GM03348 (cell line): ENCODE results near the gene MYOZ2.

Experiments used
- DNase-seq: peaks from one replicate; pipeline ENCODE4 v3.0.0; 2012; ENCODE audit warnings: low spot score

Gene MYOZ2

DNA sequence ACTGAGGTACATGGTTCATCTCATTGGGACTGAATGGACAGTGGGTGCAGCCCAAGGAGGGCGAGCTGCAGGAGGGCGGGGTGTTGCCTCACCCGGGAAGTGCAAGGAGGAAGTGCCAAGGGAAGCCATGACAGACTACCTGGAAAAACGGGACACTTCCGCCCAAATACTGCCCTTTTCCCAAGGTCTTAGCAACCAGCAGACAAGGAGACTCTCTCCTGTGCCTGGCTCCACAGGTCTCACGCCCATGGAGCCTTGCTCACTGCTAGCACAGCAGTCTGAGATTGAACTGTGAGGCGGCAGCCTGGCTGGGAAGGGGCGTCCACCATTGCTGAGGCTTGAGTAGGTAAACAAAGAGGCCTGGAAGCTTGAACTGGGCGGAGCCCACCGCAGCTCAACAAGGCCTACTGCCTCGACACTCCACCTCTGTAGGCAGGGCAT is 62.2 kb downstream of the MYOZ2 start:
- DNase-seq, result no peak

GRCh38 chr4:119204916-119205315 is 69.3 kb downstream of the MYOZ2 start:
- DNase-seq, result no peak

DNA sequence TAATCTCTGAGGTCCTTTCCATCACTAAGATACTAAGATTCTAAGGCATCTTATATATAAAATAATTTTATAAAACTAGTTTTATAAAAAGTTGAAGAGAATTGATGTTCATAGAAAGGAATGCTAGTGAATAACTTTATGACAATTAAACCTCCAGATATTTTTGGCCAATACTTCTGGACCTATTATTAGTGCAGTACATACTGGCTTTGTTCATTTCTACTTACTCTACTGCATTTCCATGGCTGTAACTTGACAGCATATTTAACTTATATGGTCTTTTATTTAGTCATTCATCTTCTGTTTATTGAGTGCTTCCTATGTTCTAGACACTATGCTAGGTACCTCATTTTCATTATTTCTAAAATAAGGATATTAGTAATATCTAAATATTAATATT is 70.1 kb downstream of the MYOZ2 start:
- DNase-seq, result no peak

GRCh38 chr4:119206178-119206577 is 70.5 kb downstream of the MYOZ2 start:
- DNase-seq, result no peak

GRCh38 chr4:119207051-119207450 is 71.4 kb downstream of the MYOZ2 start:
- DNase-seq, result peak; percentile 52

GRCh38 chr4:119209077-119209476 is 73.4 kb downstream of the MYOZ2 start:
- DNase-seq, result peak; percentile 65

GRCh38 chr4:119209586-119209985 is 74.0 kb downstream of the MYOZ2 start:
- no peak for DNase-seq

DNA sequence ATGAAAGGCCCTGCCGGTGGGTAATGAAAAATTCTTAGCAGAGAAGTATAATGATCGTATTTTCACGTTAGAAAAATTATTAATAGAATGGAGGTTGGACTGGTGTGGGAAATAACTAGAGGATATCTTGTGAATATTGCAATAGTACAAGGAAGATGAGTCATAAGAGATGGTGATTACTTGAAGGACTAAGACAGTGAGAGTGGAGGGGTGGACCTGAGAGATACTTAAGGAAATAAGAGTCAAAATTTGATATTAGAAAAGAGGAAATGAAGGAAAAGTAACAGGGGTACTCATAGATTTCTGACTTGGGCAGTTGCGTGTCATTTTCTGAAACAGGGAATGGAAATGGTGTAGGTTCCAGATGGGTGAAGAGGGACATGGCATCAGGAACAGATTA is 75.1 kb downstream of the MYOZ2 start:
- no peak for DNase-seq

DNA sequence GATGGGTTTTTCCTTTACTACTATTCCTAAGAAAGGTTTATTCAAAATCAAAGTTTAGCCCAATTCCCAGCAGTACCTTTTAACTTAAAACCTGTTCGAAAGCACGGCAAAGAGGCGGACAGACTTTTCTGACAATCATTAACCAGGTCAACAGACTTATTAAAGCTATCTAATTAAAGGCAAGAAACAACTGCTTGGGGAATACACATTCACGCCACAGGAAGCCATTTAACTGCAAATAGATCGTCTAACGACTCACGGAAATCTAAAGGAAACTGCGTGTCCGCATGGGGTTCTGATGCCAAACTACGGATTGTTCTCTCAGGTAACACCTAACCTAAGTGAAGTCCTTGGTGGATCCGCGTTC is 76.2 kb downstream of the MYOZ2 start:
- DNase-seq, result no peak

DNA sequence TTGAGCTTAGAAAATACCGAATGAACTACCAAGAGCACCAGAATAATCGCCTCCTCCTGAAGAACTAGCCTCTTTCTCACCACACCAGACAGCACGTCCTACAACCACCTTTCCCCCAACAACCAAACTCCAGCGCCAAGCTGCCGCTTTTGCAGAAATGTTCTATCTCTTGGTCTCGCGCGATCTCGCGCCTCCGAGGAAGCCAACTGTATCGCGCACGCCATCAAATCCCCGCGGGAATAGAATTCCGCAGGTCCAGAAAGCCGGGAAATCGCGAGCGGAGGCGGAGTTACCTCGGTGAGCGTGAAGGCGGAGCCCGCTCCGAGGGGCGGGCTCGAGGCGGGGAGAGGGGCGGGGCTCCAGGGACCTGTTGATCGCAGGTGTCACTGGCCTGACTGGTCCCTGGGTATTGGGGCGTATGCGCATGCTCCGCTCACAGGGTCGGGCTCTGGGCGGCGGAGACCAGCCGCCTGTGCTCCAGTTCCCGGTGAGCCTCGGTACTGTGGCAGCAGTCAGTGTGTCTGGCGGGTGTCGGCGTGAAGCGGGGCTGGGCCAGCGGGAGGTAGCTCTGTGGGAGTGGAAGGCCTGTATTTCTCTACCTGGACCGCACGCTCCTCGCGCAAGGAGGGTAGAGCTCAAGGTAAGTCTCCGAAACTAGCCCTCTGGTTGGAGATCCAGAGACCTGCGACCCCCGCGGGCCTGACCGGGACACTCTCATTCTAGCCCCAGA is 76.8 kb downstream of the MYOZ2 start, which contains the start of gene USP53:
TSS of gene USP53 (plus strand) at position 480 of the 730 bp plus-strand sequence. CDS start 27,047 bp downstream, outside the sequence.
- peak; percentile 96 for DNase-seq

DNA sequence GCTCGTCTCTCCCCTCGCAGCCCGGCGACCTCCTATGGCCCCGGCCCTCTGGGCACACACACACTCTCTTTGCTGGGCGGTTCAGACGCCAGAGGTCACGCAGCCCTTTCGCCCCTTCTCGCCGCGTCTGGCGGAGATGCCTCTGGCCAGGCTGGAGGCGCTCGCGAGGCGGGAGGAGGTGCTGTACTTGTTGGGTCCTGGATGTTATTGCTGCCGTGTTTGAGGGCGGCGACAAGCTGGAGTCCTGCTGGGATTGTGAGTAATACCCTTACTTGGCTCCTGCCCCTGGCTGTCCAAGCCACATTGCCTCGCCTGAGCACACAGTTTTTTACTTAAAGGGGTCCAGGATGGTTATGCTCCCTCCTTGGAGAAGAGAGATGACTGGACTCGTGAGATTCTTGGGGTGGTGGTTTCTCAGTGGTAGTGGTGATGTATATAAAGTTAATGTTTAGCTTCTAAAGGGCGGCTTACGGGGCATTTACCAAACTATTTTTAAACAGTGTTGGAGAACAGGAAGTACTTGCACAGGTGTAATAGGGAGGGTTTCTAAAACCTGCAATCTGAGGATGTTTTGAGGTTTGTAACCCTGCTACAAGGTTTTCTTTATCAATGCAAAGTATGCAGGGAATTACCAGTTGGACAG is 77.5 kb downstream of the MYOZ2 start:
- peak; percentile 89 for DNase-seq

GRCh38 chr4:119218093-119218492 is 82.5 kb downstream of the MYOZ2 start:
- DNase-seq, result no peak

GRCh38 chr4:119221412-119221811 is 85.8 kb downstream of the MYOZ2 start:
- no peak for DNase-seq

GRCh38 chr4:119227690-119228089 is 92.1 kb downstream of the MYOZ2 start:
- DNase-seq, result peak; percentile 19

- no peak for DNase-seq
Measured at GRCh38 chr4:119228406-119228805, 92.8 kb downstream of the MYOZ2 start.

- DNase-seq, result no peak
Measured at GRCh38 chr4:119229908-119230687, 94.5 kb downstream of the MYOZ2 start.

- DNase-seq, result no peak
Measured at GRCh38 chr4:119231491-119231890, 95.9 kb downstream of the MYOZ2 start.

- DNase-seq, result no peak
Measured at GRCh38 chr4:119232286-119232685, 96.7 kb downstream of the MYOZ2 start.

GRCh38 chr4:119233191-119233590 is 97.6 kb downstream of the MYOZ2 start:
- no peak for DNase-seq

- DNase-seq, result peak; percentile 6
Measured at GRCh38 chr4:119233750-119234149, 98.1 kb downstream of the MYOZ2 start.

- DNase-seq, result no peak
Measured at GRCh38 chr4:119237201-119237600, 101.6 kb downstream of the MYOZ2 start.
